ENCODE results near the gene MTSS2.
A peak's percentile ranks its signal among the peaks of the same experiment; 100 is the strongest.

MTSS2 gene

GRCh38 chr16:70665806-70666735 lies 19.8 kb downstream of the MTSS2 start:
- DNase-seq: no peak

GRCh38 chr16:70665113-70665694 lies 20.6 kb downstream of the MTSS2 start:
- no peak for DNase-seq

GRCh38 chr16:70664325-70665112 lies 21.3 kb downstream of the MTSS2 start:
- DNase-seq: no peak

GRCh38 chr16:70663524-70664324 lies 22.1 kb downstream of the MTSS2 start:
- no peak for DNase-seq

- no peak for DNase-seq
Observed at GRCh38 chr16:70662991-70663523, 22.8 kb downstream of the MTSS2 start.

- peak; percentile 41 for DNase-seq
Observed at GRCh38 chr16:70661918-70662641, 23.8 kb downstream of the MTSS2 start.

- no peak for DNase-seq
Observed at GRCh38 chr16:70661534-70661917, 24.3 kb downstream of the MTSS2 start.

GRCh38 chr16:70660672-70661350 lies 25.0 kb downstream of the MTSS2 start:
- peak; percentile 59 for DNase-seq

GRCh38 chr16:70659953-70660671 lies 25.7 kb downstream of the MTSS2 start:
- DNase-seq: no peak

GRCh38 chr16:70659546-70659945 lies 26.3 kb downstream of the MTSS2 start:
- DNase-seq: no peak

GRCh38 chr16:70658921-70659320 lies 26.9 kb downstream of the MTSS2 start:
- no peak for DNase-seq

- DNase-seq: no peak
Observed at GRCh38 chr16:70657956-70658355, 27.9 kb downstream of the MTSS2 start.

GRCh38 chr16:70656712-70657263 lies 29.1 kb downstream of the MTSS2 start:
- no peak for DNase-seq

GRCh38 chr16:70656065-70656711 lies 29.7 kb downstream of the MTSS2 start:
- no peak for DNase-seq

GRCh38 chr16:70653809-70654771 lies 31.8 kb downstream of the MTSS2 start:
- no peak for DNase-seq

- no peak for DNase-seq
Observed at GRCh38 chr16:70653406-70653805, 32.4 kb downstream of the MTSS2 start.

GRCh38 chr16:70652322-70652721 lies 33.5 kb downstream of the MTSS2 start:
- DNase-seq: no peak

GRCh38 chr16:70651524-70651923 lies 34.3 kb downstream of the MTSS2 start:
- no peak for DNase-seq
